Amniotic stem cell (primary cell): Measurements from ENCODE around the gene AP2B1.
"Not testable (repeated sequence)": the region's sequence is repeated elsewhere in the genome, so short reads cannot be mapped to it uniquely, and the experiment has no call there.

ENCODE experiments used
- DNase-seq: peaks from one replicate; lab custom pipeline; 2025; lab: John Stamatoyannopoulos, UW

AP2B1 gene

DNA sequence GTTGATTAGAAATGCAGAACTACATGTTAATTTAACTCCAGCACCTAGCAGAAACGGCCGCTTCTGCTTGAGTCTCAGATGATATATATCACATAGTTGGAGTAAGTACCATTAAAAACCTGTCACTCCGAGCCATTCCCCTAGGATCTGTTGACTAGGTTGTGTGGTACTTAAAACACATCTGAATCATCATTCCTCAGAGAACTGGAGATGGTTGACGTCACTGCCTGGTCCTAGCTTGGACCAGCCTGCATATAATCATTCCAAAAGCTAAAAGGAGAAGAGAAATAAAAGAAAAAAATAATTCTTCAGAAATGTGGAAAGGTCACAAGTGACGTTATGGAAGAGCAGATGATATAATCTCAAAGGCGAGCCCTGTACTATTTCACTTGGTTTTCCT lies 113.0 kb downstream of the AP2B1 start:
- DNase-seq = no peak

DNA sequence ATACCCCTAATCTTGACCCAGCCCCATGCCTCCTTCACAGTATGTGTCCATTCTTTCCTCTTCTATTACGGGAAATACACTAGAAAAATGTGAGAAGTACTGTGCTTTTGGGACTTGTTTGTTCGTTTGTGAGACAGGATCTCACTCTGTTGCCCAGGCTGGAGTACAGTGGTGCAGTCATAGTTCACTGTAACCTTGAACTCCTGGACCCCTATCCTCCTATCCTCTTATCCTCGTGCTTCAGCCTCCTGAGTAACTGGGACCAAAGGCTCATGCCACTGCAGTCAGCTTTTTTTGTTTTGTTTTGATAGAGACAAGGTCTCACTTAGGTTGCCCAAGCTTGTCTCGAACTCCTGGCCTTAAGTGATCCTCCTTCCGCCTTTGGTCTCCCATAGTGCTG lies 114.4 kb downstream of the AP2B1 start:
- no peak for DNase-seq

DNA sequence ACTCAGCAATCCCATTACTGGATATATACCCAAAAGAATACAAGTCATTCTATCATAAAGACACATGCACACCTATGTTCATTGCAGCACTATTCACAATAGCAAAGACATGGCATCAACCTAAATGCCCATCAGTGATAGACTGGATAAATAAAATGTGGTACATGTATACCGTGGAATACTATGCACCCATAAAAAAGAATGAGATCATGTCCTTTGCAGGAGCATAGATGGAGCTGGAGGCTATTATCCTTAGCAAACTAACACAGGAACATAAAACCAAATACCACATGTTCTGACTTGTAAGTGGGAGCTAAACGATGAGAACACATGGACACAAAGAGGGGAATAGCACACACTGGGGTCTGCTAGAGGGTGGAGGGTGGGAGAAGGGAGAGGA lies 116.2 kb downstream of the AP2B1 start:
- DNase-seq = not testable (repeated sequence)

GRCh38 chr17:35705230-35705629 lies 118.1 kb downstream of the AP2B1 start:
- DNase-seq = no peak

GRCh38 chr17:35705705-35706104 lies 118.6 kb downstream of the AP2B1 start:
- no peak for DNase-seq

DNA sequence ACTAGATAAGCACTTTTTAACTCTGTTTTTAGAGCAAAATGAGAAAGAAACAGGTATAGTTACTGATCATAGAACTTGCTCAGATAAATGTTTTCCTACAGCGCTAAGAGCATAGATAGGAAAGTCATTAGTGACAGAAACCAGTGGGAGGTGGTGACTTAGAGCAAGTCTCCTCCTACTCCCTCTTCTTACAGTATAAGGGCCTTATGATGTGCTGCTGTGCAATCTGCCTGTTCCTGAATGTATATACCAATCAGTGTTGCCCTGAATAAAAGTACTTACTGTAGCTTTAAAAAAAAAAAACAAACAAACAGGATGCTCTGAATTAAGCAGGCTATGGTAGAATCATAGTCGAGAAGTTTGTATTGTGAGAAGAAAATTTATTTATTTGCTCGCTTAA lies 121.0 kb downstream of the AP2B1 start:
- no peak for DNase-seq

DNA sequence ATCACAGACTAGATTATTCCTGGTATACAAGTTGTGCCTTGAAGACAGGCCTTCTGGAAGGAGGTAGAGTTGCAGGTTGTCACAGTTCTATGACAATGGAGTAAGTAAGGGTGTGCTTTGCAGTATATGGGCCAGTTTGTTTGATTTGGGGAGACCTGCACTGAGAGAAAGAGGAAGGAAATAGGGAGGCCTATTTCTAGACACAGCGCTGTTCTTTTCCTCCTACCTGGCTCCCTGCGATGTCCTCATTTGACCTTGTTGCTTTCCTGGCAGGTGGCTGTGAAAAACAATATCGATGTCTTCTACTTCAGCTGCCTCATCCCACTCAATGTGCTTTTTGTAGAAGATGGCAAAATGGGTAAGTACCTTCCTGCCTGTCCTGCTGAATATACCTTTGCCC lies 121.8 kb downstream of the AP2B1 start:
- DNase-seq = no peak

GRCh38 chr17:35709874-35710273 lies 122.8 kb downstream of the AP2B1 start:
- DNase-seq = no peak

- no peak for DNase-seq
Measured at GRCh38 chr17:35710950-35711349, 123.8 kb downstream of the AP2B1 start.

GRCh38 chr17:35713069-35713728 lies 126.1 kb downstream of the AP2B1 start:
- DNase-seq = peak; percentile 24

- DNase-seq = no peak
Measured at GRCh38 chr17:35714988-35715387, 127.9 kb downstream of the AP2B1 start.

GRCh38 chr17:35715416-35715815 lies 128.3 kb downstream of the AP2B1 start:
- DNase-seq = no peak

DNA sequence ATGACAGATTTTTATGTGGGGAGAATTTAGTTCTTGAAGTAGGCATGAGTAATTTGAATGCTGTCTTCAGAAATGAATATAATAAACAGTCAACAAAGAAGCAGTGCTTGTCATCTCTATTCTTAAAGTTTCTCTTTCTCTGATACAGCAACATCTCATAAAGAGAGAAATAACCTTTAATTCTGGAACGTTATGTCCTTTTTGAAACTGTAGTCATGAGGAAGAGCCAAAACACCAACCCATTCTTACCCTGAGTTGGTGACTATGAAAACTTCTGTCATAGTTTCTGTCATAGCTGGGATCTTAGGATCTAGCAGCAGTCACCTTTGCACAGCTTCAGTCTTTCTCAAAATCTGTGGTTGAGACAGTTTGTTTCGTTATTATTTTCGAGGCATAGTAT lies 129.1 kb downstream of the AP2B1 start:
- no peak for DNase-seq

- DNase-seq = no peak
Measured at GRCh38 chr17:35716897-35717465, 129.9 kb downstream of the AP2B1 start.

DNA sequence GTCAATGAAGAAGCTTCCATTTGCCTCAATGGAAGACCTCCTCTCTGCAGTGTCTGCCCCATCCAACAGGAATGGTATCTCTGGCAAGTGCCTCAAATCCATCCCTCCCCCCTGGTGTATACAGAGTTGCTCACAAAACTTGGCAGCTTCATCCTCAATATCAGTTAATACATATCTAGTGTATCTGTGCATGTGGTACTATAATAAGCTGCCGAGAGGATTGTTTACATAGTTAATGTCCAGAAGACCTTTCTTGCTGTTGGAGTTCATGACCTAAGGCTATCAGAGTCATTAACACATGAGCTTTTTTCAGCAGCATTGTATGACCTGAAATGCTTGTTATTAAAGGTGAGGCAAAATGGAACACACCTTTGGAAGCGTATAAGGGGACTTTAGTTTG lies 130.4 kb downstream of the AP2B1 start:
- DNase-seq = no peak

DNA sequence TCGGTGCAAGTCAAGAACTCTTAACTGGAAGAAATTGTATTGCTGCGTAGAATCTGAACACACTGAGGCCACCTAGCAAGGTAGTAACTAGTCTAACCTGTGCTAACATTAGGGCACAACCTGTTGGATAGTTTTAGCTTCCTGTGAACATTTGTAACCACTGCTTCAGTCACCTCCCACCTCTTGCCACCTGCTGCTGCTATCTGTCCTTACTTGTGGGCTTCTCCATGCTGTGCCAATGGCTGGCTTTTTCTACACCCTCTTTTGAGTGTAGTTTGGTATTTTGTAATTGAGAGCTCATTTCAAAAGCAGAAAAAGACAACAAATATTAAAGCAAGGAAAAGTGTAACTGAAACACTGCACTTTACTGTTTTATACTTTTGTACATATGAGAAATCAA lies 136.6 kb downstream of the AP2B1 start:
- no peak for DNase-seq

- no peak for DNase-seq
Measured at GRCh38 chr17:35725058-35725457, 137.9 kb downstream of the AP2B1 start.

GRCh38 chr17:35725802-35726126 lies 138.6 kb downstream of the AP2B1 start:
- no peak for DNase-seq

- DNase-seq = peak; percentile 58
Measured at GRCh38 chr17:35726127-35726952, 139.2 kb downstream of the AP2B1 start.

- DNase-seq = no peak
Measured at GRCh38 chr17:35726953-35727460, 139.9 kb downstream of the AP2B1 start.

DNA sequence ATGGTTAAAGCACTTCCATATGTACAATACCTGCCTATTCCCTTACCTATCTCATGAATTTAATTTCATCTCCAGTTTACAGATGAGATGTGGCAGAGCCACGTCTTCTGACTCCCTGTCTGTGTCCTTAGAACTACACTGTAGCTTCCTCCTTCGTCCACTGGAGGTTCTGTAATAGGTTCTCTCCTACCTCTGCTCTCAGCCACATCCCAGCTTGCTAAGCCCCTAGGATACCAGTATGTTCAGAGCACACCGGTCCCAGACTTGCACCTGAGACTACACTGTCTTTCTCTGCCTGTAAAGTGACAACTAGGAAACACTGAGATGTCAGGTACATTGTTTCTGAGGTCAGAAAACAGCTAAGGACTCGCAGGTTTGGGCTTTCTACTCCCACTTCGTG lies 140.5 kb downstream of the AP2B1 start:
- no peak for DNase-seq

DNA sequence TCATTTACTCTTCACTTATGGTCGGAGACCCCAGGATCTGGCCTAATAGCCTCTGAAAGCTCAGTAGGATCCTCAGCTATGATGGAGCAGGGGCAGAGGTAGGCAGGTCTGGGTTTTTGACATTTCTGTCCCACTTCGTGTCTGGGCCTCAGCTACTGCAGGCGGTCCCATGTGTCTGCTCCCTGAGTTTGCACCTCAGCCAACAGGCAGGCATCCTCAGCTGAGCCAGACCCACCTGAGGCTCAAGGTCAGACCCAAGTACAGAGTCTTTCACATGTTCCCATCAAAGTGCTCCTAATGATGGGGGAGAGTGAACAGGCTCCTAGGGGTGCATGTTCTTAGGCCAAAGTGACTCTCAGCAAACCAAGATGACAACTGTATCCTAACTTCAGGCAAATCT lies 141.4 kb downstream of the AP2B1 start:
- DNase-seq = no peak

GRCh38 chr17:35729405-35729833 lies 142.3 kb downstream of the AP2B1 start:
- DNase-seq = no peak
